ENCODE measurements around the gene FRYL. TPM values are rescaled to one million over a fixed set of nuclear protein-coding genes. Genes with fewer than 3 reads are reported as not detected.

The FRYL gene
- total RNA-seq, 1 donor = 42.0 TPM

- no peaks in the 10 kb centered on the region for H4K20me1 ChIP-seq (ENCODE audit: insufficient read depth, low read length)
- H3K27ac ChIP-seq (ENCODE audit: low read depth, low read length) = no peak overlapping the region
- no peaks in the 10 kb centered on the region for H3K79me2 ChIP-seq (ENCODE audit: insufficient read depth, low read length)
- TF ChIP-seq CTCF (IDR thresholded peaks at IDR 0.05; ENCODE audit: extremely low read depth, low read depth, low read length) = no peak
- no peak overlapping the region for H3K4me2 ChIP-seq (ENCODE audit: insufficient read depth, low read length)
- no peak for DNase-seq (ENCODE audit: insufficient read length, low spot score, missing footprints)
- H3K9me3 ChIP-seq (ENCODE audit: low read depth, low read length) = no peaks in the 10 kb centered on the region
- no peak overlapping the region for H3K4me3 ChIP-seq (ENCODE audit: insufficient read depth, low read length)
- no peaks in the 10 kb centered on the region for H3K36me3 ChIP-seq (ENCODE audit: insufficient read depth, low read length)
- no peaks in the 10 kb centered on the region for H3K27me3 ChIP-seq (ENCODE audit: insufficient read depth, low read length)
- no peak overlapping the region for H2AFZ ChIP-seq (ENCODE audit: low read length)
- H3K4me1 ChIP-seq (ENCODE audit: insufficient read depth, low read length) = no peaks in the 10 kb centered on the region
These were observed 156.8 kb downstream of the FRYL start for GRCh38 chr4:48623182-48623780.

GRCh38 chr4:48620831-48621230 lies 159.2 kb downstream of the FRYL start:
- no peaks in the 10 kb centered on the region for H3K79me2 ChIP-seq (ENCODE audit: insufficient read depth, low read length)
- H3K9me3 ChIP-seq (ENCODE audit: low read depth, low read length) = no peaks in the 10 kb centered on the region
- TF ChIP-seq CTCF (IDR thresholded peaks at IDR 0.05; ENCODE audit: extremely low read depth, low read depth, low read length) = no peak
- no peak overlapping the region for H3K4me3 ChIP-seq (ENCODE audit: insufficient read depth, low read length)
- H4K20me1 ChIP-seq (ENCODE audit: insufficient read depth, low read length) = no peaks in the 10 kb centered on the region
- H3K36me3 ChIP-seq (ENCODE audit: insufficient read depth, low read length) = peaks cover 3% of the 10 kb centered on the region
- H3K27me3 ChIP-seq (ENCODE audit: insufficient read depth, low read length) = no peaks in the 10 kb centered on the region
- no peaks in the 10 kb centered on the region for H3K4me1 ChIP-seq (ENCODE audit: insufficient read depth, low read length)
- H2AFZ ChIP-seq (ENCODE audit: low read length) = no peak overlapping the region
- DNase-seq (ENCODE audit: insufficient read length, low spot score, missing footprints) = no peak
- no peak overlapping the region for H3K27ac ChIP-seq (ENCODE audit: low read depth, low read length)
- H3K4me2 ChIP-seq (ENCODE audit: insufficient read depth, low read length) = no peak overlapping the region

GRCh38 chr4:48620093-48620492 lies 160.0 kb downstream of the FRYL start:
- no peak overlapping the region for H3K27ac ChIP-seq (ENCODE audit: low read depth, low read length)
- no peak for TF ChIP-seq CTCF (IDR thresholded peaks at IDR 0.05; ENCODE audit: extremely low read depth, low read depth, low read length)
- no peaks in the 10 kb centered on the region for H3K27me3 ChIP-seq (ENCODE audit: insufficient read depth, low read length)
- no peak for DNase-seq (ENCODE audit: insufficient read length, low spot score, missing footprints)
- H3K36me3 ChIP-seq (ENCODE audit: insufficient read depth, low read length) = peaks cover 3% of the 10 kb centered on the region
- no peak overlapping the region for H2AFZ ChIP-seq (ENCODE audit: low read length)
- H3K9me3 ChIP-seq (ENCODE audit: low read depth, low read length) = no peaks in the 10 kb centered on the region
- no peaks in the 10 kb centered on the region for H3K79me2 ChIP-seq (ENCODE audit: insufficient read depth, low read length)
- H3K4me3 ChIP-seq (ENCODE audit: insufficient read depth, low read length) = no peak overlapping the region
- no peaks in the 10 kb centered on the region for H4K20me1 ChIP-seq (ENCODE audit: insufficient read depth, low read length)
- H3K4me1 ChIP-seq (ENCODE audit: insufficient read depth, low read length) = no peaks in the 10 kb centered on the region
- no peak overlapping the region for H3K4me2 ChIP-seq (ENCODE audit: insufficient read depth, low read length)

GRCh38 chr4:48604527-48604926 lies 175.6 kb downstream of the FRYL start:
- no peak overlapping the region for H3K4me2 ChIP-seq (ENCODE audit: insufficient read depth, low read length)

More at GRCh38 chr4:48604527-48604926, 175.6 kb downstream of the FRYL start:
- no peak for DNase-seq (ENCODE audit: insufficient read length, low spot score, missing footprints)
- Histone ChIP-seq H4K20me1 (ENCODE audit: insufficient read depth, low read length) (no peaks in the 10 kb centered on the region), H3K4me1 (ENCODE audit: insufficient read depth, low read length) (peaks cover 13% of the 10 kb centered on the region), H2AFZ (ENCODE audit: low read length) (no peak overlapping the region), H3K9me3 (ENCODE audit: low read depth, low read length) (no peaks in the 10 kb centered on the region), H3K27ac (ENCODE audit: low read depth, low read length) (no peak overlapping the region), H3K79me2 (ENCODE audit: insufficient read depth, low read length) (no peaks in the 10 kb centered on the region), H3K27me3 (ENCODE audit: insufficient read depth, low read length) (no peaks in the 10 kb centered on the region), H3K4me3 (ENCODE audit: insufficient read depth, low read length) (no peak overlapping the region), H3K36me3 (ENCODE audit: insufficient read depth, low read length) (peaks cover 2% of the 10 kb centered on the region)
- TF ChIP-seq CTCF (IDR thresholded peaks at IDR 0.05; ENCODE audit: extremely low read depth, low read depth, low read length) = no peak
